ENCODE data around the gene RASAL2.
"Not testable (repeated sequence)": the region's sequence is repeated elsewhere in the genome, so short reads cannot be mapped to it uniquely, and the experiment has no call there.

RASAL2 gene

GRCh38 chr1:178349801-178350200 is 255.9 kb downstream of the RASAL2 start:
- DNase-seq, result peak; percentile 21
- in situ Hi-C loops (cut with MboI; ENCODE audit: low pct_unique_long_range_greater_than_20kb, low sequenced_read_pairs), result no loop called here

- DNase-seq; in situ Hi-C loops (cut with MboI; ENCODE audit: low pct_unique_long_range_greater_than_20kb, low sequenced_read_pairs): not testable (repeated sequence)
Measured at GRCh38 chr1:178351911-178352310, 258.0 kb downstream of the RASAL2 start.

GRCh38 chr1:178352790-178353416 is 259.0 kb downstream of the RASAL2 start:
- no peak for DNase-seq
- in situ Hi-C loops (cut with MboI; ENCODE audit: low pct_unique_long_range_greater_than_20kb, low sequenced_read_pairs), result no loop called here

- in situ Hi-C loops (cut with MboI; ENCODE audit: low pct_unique_long_range_greater_than_20kb, low sequenced_read_pairs), result no loop called here
- no peak for DNase-seq
Measured at GRCh38 chr1:178353524-178353923, 259.6 kb downstream of the RASAL2 start.

- in situ Hi-C loops (cut with MboI; ENCODE audit: low pct_unique_long_range_greater_than_20kb, low sequenced_read_pairs), result no loop called here
- DNase-seq, result no peak
Measured at GRCh38 chr1:178354816-178355215, 260.9 kb downstream of the RASAL2 start.

GRCh38 chr1:178356299-178356698 is 262.4 kb downstream of the RASAL2 start:
- in situ Hi-C loops (cut with MboI; ENCODE audit: low pct_unique_long_range_greater_than_20kb, low sequenced_read_pairs), result no loop called here
- DNase-seq, result no peak

- no peak for DNase-seq
- in situ Hi-C loops (cut with MboI; ENCODE audit: low pct_unique_long_range_greater_than_20kb, low sequenced_read_pairs), result no loop called here
Measured at GRCh38 chr1:178358456-178358855, 264.6 kb downstream of the RASAL2 start.

- in situ Hi-C loops (cut with MboI; ENCODE audit: low pct_unique_long_range_greater_than_20kb, low sequenced_read_pairs), result no loop called here
- no peak for DNase-seq
Measured at GRCh38 chr1:178360421-178360820, 266.5 kb downstream of the RASAL2 start.

- in situ Hi-C loops (cut with MboI; ENCODE audit: low pct_unique_long_range_greater_than_20kb, low sequenced_read_pairs), result no loop called here
- no peak for DNase-seq
Measured at GRCh38 chr1:178361847-178362246, 267.9 kb downstream of the RASAL2 start.

- in situ Hi-C loops (cut with MboI; ENCODE audit: low pct_unique_long_range_greater_than_20kb, low sequenced_read_pairs), result no loop called here
- no peak for DNase-seq
Measured at GRCh38 chr1:178362747-178363146, 268.8 kb downstream of the RASAL2 start.

GRCh38 chr1:178364782-178365181 is 270.9 kb downstream of the RASAL2 start:
- DNase-seq, result no peak
- in situ Hi-C loops (cut with MboI; ENCODE audit: low pct_unique_long_range_greater_than_20kb, low sequenced_read_pairs), result no loop called here

GRCh38 chr1:178367151-178367550 is 273.2 kb downstream of the RASAL2 start:
- in situ Hi-C loops (cut with MboI; ENCODE audit: low pct_unique_long_range_greater_than_20kb, low sequenced_read_pairs), result no loop called here
- DNase-seq, result peak; percentile 36

GRCh38 chr1:178368208-178368607 is 274.3 kb downstream of the RASAL2 start:
- in situ Hi-C loops (cut with MboI; ENCODE audit: low pct_unique_long_range_greater_than_20kb, low sequenced_read_pairs), result no loop called here
- no peak for DNase-seq

- in situ Hi-C loops (cut with MboI; ENCODE audit: low pct_unique_long_range_greater_than_20kb, low sequenced_read_pairs), result no loop called here
- DNase-seq, result peak; percentile 24
Measured at GRCh38 chr1:178371235-178371634, 277.3 kb downstream of the RASAL2 start.

GRCh38 chr1:178371933-178372388 is 278.1 kb downstream of the RASAL2 start:
- in situ Hi-C loops (cut with MboI; ENCODE audit: low pct_unique_long_range_greater_than_20kb, low sequenced_read_pairs), result no loop called here
- no peak for DNase-seq

GRCh38 chr1:178374016-178374415 is 280.1 kb downstream of the RASAL2 start:
- no peak for DNase-seq
- in situ Hi-C loops (cut with MboI; ENCODE audit: low pct_unique_long_range_greater_than_20kb, low sequenced_read_pairs), result no loop called here

GRCh38 chr1:178376008-178376407 is 282.1 kb downstream of the RASAL2 start:
- in situ Hi-C loops (cut with MboI; ENCODE audit: low pct_unique_long_range_greater_than_20kb, low sequenced_read_pairs), result no loop called here
- DNase-seq, result no peak

- in situ Hi-C loops (cut with MboI; ENCODE audit: low pct_unique_long_range_greater_than_20kb, low sequenced_read_pairs), result no loop called here
- DNase-seq, result no peak
Measured at GRCh38 chr1:178379807-178380206, 285.9 kb downstream of the RASAL2 start.

GRCh38 chr1:178382372-178382771 is 288.5 kb downstream of the RASAL2 start:
- in situ Hi-C loops (cut with MboI; ENCODE audit: low pct_unique_long_range_greater_than_20kb, low sequenced_read_pairs), result no loop called here
- no peak for DNase-seq

GRCh38 chr1:178385662-178386061 is 291.8 kb downstream of the RASAL2 start:
- DNase-seq, result no peak
- in situ Hi-C loops (cut with MboI; ENCODE audit: low pct_unique_long_range_greater_than_20kb, low sequenced_read_pairs), result no loop called here

GRCh38 chr1:178388418-178389145 is 294.7 kb downstream of the RASAL2 start:
- DNase-seq, result no peak

More at GRCh38 chr1:178388418-178389145, 294.7 kb downstream of the RASAL2 start:
- in situ Hi-C loops (cut with MboI; ENCODE audit: low pct_unique_long_range_greater_than_20kb, low sequenced_read_pairs), result no loop called here
